PC-3 (cell line): ENCODE measurements around the gene CIBAR2.
"Not testable (repeated sequence)": the region's sequence is repeated elsewhere in the genome, so short reads cannot be mapped to it uniquely, and the experiment has no call there.

Experiments used
- EZH2 ChIP-seq: fragments of 300-600 bp; sonication (generic); IDR thresholded peaks from one replicate; pipeline ENCODE4 v1.6.1; 2017; ENCODE audit warnings: antibody characterized with exemption, mild to moderate bottlenecking, low read length; ENCODE audit not compliant: unreplicated experiment
- TF ChIP-seq, protein P1 (sequence below): fragments of 300-600 bp; sonication (generic); conservative IDR thresholded peaks from 2 replicates; pipeline ENCODE4 v1.5.1; 2017; ENCODE audit warnings: antibody characterized with exemption, low read depth, mild to moderate bottlenecking, low read length

DNA sequence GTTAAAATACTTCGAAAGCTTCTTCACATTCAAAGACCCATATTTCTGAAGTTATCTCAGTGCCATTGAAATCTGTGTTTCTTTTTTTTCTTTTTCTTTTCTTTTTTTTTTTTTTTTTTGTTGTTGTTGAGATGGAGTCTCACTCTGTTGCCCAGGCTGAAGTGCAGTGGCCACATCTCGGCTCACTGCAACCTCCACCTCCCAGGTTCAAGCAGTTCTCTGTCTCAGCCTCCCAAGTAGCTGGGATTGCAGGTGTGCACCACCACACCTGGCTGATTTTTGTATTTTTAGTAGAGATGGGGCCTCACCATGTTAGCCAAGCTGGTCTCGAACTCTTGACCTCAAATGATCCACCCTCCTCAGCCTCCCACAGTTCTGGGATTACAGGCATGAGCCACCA lies 58.0 kb downstream of the CIBAR2 start:
- TF ChIP-seq, protein P1, sequence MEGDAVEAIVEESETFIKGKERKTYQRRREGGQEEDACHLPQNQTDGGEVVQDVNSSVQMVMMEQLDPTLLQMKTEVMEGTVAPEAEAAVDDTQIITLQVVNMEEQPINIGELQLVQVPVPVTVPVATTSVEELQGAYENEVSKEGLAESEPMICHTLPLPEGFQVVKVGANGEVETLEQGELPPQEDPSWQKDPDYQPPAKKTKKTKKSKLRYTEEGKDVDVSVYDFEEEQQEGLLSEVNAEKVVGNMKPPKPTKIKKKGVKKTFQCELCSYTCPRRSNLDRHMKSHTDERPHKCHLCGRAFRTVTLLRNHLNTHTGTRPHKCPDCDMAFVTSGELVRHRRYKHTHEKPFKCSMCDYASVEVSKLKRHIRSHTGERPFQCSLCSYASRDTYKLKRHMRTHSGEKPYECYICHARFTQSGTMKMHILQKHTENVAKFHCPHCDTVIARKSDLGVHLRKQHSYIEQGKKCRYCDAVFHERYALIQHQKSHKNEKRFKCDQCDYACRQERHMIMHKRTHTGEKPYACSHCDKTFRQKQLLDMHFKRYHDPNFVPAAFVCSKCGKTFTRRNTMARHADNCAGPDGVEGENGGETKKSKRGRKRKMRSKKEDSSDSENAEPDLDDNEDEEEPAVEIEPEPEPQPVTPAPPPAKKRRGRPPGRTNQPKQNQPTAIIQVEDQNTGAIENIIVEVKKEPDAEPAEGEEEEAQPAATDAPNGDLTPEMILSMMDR, result not testable (repeated sequence)
- not testable (repeated sequence) for TF ChIP-seq EZH2
